IMR-90 (cell line): ENCODE data around the gene CTNND2. TPM values are rescaled to one million over a fixed set of nuclear protein-coding genes. Genes with fewer than 3 reads are reported as not detected.

Source experiments
- ATAC-seq: fragments of 200-7000 bp; cut with Tn5 transposase; 2 replicates; pipeline ENCODE4 v1.9.1; 2020; ENCODE audit warnings: low read depth, mild to moderate bottlenecking, moderate library complexity
- BruUV-seq: library from RNA; stranded (reverse); fragments of 400-500 nt; replicated peaks from 2 replicates; lab custom pipeline; 2021; lab: Mats Ljungman, UMichigan
- CTCF ChIA-PET: fragments of 300-600 bp; formaldehyde crosslinking; extraction: SDS; loops from one replicate; lab custom pipeline; 2021; ENCODE audit warnings: antibody characterized with exemption; lab: Yijun Ruan, JAX
- POLR2A ChIA-PET: fragments of 300-600 bp; sonication (Branson Sonifier 250); formaldehyde crosslinking; loops from one replicate; lab custom pipeline; 2022; ENCODE audit warnings: antibody characterized with exemption; ENCODE audit not compliant: unreplicated experiment; lab: Charles Lee
- DNase-seq: peaks from one replicate; pipeline ENCODE4 v3.0.0; 2013
- H2AFZ ChIP-seq: replicated peaks from 2 replicates; pipeline ENCODE3; 2013; ENCODE audit warnings: low read length, mild to moderate bottlenecking; ENCODE audit not compliant: poor library complexity
- H2AK5ac ChIP-seq: 2 replicates; pipeline ENCODE4 v1.6.1; 2013; ENCODE audit warnings: low read depth, low read length, inconsistent platforms
- H2AK9ac ChIP-seq: replicated peaks from 2 replicates; pipeline ENCODE3; 2013; ENCODE audit warnings: mild to moderate bottlenecking, low read depth, low read length, moderate library complexity; ENCODE audit not compliant: poor library complexity
- H2BK120ac ChIP-seq: 2 replicates; pipeline ENCODE4 v1.6.1; 2013; ENCODE audit warnings: low read depth, low read length, inconsistent platforms
- H2BK15ac ChIP-seq: 3 replicates; pipeline ENCODE4 v1.6.1; 2013; ENCODE audit warnings: low read depth, low read length, inconsistent platforms
- H2BK20ac ChIP-seq: 2 replicates; pipeline ENCODE4 v1.6.1; 2013; ENCODE audit warnings: low read depth, mild to moderate bottlenecking, inconsistent platforms, low read length, moderate library complexity
- H2BK5ac ChIP-seq: 2 replicates; pipeline ENCODE4 v1.6.1; 2013; ENCODE audit warnings: mild to moderate bottlenecking, low read depth, low read length, inconsistent platforms; ENCODE audit not compliant: poor library complexity, severe bottlenecking
- H3K14ac ChIP-seq: replicated peaks from 2 replicates; pipeline ENCODE4 v1.6.1; 2013; ENCODE audit warnings: low read depth, low read length, inconsistent platforms
- H3K18ac ChIP-seq: 2 replicates; pipeline ENCODE4 v1.6.1; 2013; ENCODE audit warnings: low read depth, low read length, control low read depth
- H3K23ac ChIP-seq: 2 replicates; pipeline ENCODE4 v1.6.1; 2013; ENCODE audit warnings: low read depth, low read length, inconsistent platforms
- H3K27ac ChIP-seq: 2 replicates; pipeline ENCODE4 v1.5.1; 2013; ENCODE audit warnings: mild to moderate bottlenecking, control low read depth, low read length; ENCODE audit not compliant: insufficient read depth
- H3K27me3 ChIP-seq: 2 replicates; pipeline ENCODE4 v1.6.1; 2013; ENCODE audit warnings: low read length; ENCODE audit not compliant: control insufficient read depth, insufficient read depth
- H3K36me3 ChIP-seq: 2 replicates; pipeline ENCODE4 v1.6.1; 2013; ENCODE audit warnings: low read length, mixed read lengths; ENCODE audit not compliant: control insufficient read depth, insufficient read depth
- H3K4ac ChIP-seq: 2 replicates; pipeline ENCODE4 v1.6.1; 2013; ENCODE audit warnings: low read depth, low read length, inconsistent platforms
- H3K4me1 ChIP-seq: 2 replicates; pipeline ENCODE4 v1.6.1; 2013; ENCODE audit warnings: low read length, mixed read lengths; ENCODE audit not compliant: control insufficient read depth, insufficient read depth
- H3K4me2 ChIP-seq: 2 replicates; pipeline ENCODE4 v1.6.1; 2013; ENCODE audit warnings: low read depth, mild to moderate bottlenecking, control low read depth, low read length, moderate library complexity
- H3K4me3 ChIP-seq: 2 replicates; pipeline ENCODE4 v1.5.1; 2013; ENCODE audit warnings: low read depth, mild to moderate bottlenecking, control low read depth, low read length, moderate library complexity; ENCODE audit not compliant: insufficient read depth
- H3K56ac ChIP-seq: 2 replicates; pipeline ENCODE4 v1.6.1; 2013; ENCODE audit warnings: low read length, inconsistent platforms; ENCODE audit not compliant: insufficient read depth; ENCODE audit errors: extremely low read depth
- H3K79me1 ChIP-seq, 2 experiments: 2 replicates each; pipeline ENCODE4 v1.6.1; 2013; ENCODE audit warnings: low read length in 2 of 2, inconsistent platforms in 1 of 2, low read depth in 1 of 2
- H3K9ac ChIP-seq: 2 replicates; pipeline ENCODE4 v1.6.1; 2013; ENCODE audit warnings: low read depth, low read length, control low read depth
- H3K9me1 ChIP-seq: 2 replicates; pipeline ENCODE4 v1.6.1; 2013; ENCODE audit warnings: low read length, inconsistent platforms; ENCODE audit not compliant: insufficient read depth
- H3K9me3 ChIP-seq: 2 replicates; pipeline ENCODE4 v1.6.1; 2013; ENCODE audit warnings: low read length; ENCODE audit not compliant: control insufficient read depth, insufficient read depth
- H4K20me1 ChIP-seq: 2 replicates; pipeline ENCODE4 v1.6.1; 2013; ENCODE audit warnings: low read length, inconsistent platforms; ENCODE audit not compliant: insufficient read depth
- H4K5ac ChIP-seq: 2 replicates; pipeline ENCODE4 v1.6.1; 2013; ENCODE audit warnings: mild to moderate bottlenecking, low read depth, low read length, control low read depth
- H4K8ac ChIP-seq, 2 experiments: 2 replicates each; pipeline ENCODE4 v1.6.1; 2013; ENCODE audit warnings: low read depth in 2 of 2, low read length in 2 of 2, control low read depth in 1 of 2, inconsistent platforms in 1 of 2
- H4K91ac ChIP-seq: 2 replicates; pipeline ENCODE4 v1.6.1; 2013; ENCODE audit warnings: low read depth, low read length, inconsistent platforms; ENCODE audit not compliant: insufficient read depth
- BHLHE40 ChIP-seq: fragments of 150-350 bp; IDR thresholded peaks from 2 replicates; pipeline ENCODE4 v1.6.1; 2016; ENCODE audit warnings: mild to moderate bottlenecking, low read depth, low read length
- CEBPB ChIP-seq: IDR thresholded peaks from 2 replicates; pipeline ENCODE4 v1.6.1; 2012; ENCODE audit warnings: low read depth, low read length, improper control_type of control experiment
- CHD1 ChIP-seq: IDR thresholded peaks from 2 replicates; pipeline ENCODE4 v1.6.1; 2012; ENCODE audit warnings: low read depth, low read length, improper control_type of control experiment
- FOS ChIP-seq: fragments of 150-350 bp; IDR thresholded peaks from 2 replicates; pipeline ENCODE4 v1.6.1; 2016; ENCODE audit warnings: low read depth, low read length
- MAFK ChIP-seq: IDR thresholded peaks from 2 replicates; pipeline ENCODE4 v1.6.1; 2012; ENCODE audit warnings: low read depth, low read length, improper control_type of control experiment
- MAZ ChIP-seq: IDR thresholded peaks from 2 replicates; pipeline ENCODE4 v1.6.1; 2012; ENCODE audit warnings: low read depth, mild to moderate bottlenecking, low read length, improper control_type of control experiment, moderate library complexity, borderline replicate concordance
- NFE2L2 ChIP-seq: fragments of 150-350 bp; IDR thresholded peaks from 2 replicates; pipeline ENCODE4 v1.6.1; 2016; ENCODE audit warnings: low read depth, mild to moderate bottlenecking, low read length
- POLR2A ChIP-seq: IDR thresholded peaks from 2 replicates; pipeline ENCODE4 v1.6.1; 2012; ENCODE audit warnings: mild to moderate bottlenecking, low read depth, low read length
- RAD21 ChIP-seq: IDR thresholded peaks from 2 replicates; pipeline ENCODE4 v1.6.1; 2012; ENCODE audit warnings: low read length, improper control_type of control experiment
- RCOR1 ChIP-seq: IDR thresholded peaks from 2 replicates; pipeline ENCODE4 v1.6.1; 2012; ENCODE audit warnings: mild to moderate bottlenecking, low read length, improper control_type of control experiment; ENCODE audit not compliant: insufficient replicate concordance
- RFX5 ChIP-seq: IDR thresholded peaks from 2 replicates; pipeline ENCODE4 v1.8.0; 2012; ENCODE audit warnings: low read depth, mild to moderate bottlenecking, low read length, moderate library complexity
- WGBS, 2 experiments: methylation state at CpG; one replicate each; pipeline versions ENCODE4 v1.1.5 to v1.1.7; 2013; ENCODE audit warnings: missing lambda C conversion rate in 2 of 2; ENCODE audit not compliant: insufficient read length in 1 of 2; ENCODE audit errors: extremely low coverage in 2 of 2; 5-methylcytosine and 5-hydroxymethylcytosine counted together
- dilution Hi-C: fragments of 300-500 bp; cut with HindIII; formaldehyde crosslinking; loops from one replicate; pipeline ENCODE4 v1.14.3; 2018; ENCODE audit warnings: low sequenced_read_pairs; ENCODE audit not compliant: unreplicated experiment
- in situ Hi-C: fragments of 300-500 bp; cut with MboI; formaldehyde crosslinking; loops from 3 replicates; pipeline ENCODE4 v1.14.3; 2019; ENCODE audit warnings: low sequenced_read_pairs, inconsistent platforms, mixed read lengths
- intact Hi-C: fragments of 100-400 bp; cut with micrococcal nuclease; formaldehyde crosslinking; loops from 2 replicates; pipeline ENCODE4 v1.10.0; 2022
- polyA plus RNA-seq, 3 experiments: library from polyadenylated mRNA; depleted of rRNA; stranded (reverse); fragments of >200 nt; gene quantifications; 2 replicates each; pipeline ENCODE4 v1.2.3, GENCODE V29; 2012; ENCODE audit warnings: low replicate concordance in 1 of 3
- total RNA-seq: library from RNA; depleted of rRNA; stranded (reverse); fragments of >200 nt; gene quantifications from 2 replicates; pipeline ENCODE4 v1.2.3, GENCODE V29; 2012
- TF ChIP-seq, protein P1 (sequence below): fragments of 150-350 bp; IDR thresholded peaks from 2 replicates; pipeline ENCODE4 v1.6.1; 2016; ENCODE audit warnings: low read depth, mild to moderate bottlenecking, low read length, moderate library complexity, borderline replicate concordance
- TF ChIP-seq, protein P2 (sequence below): conservative IDR thresholded peaks from 2 replicates; pipeline ENCODE4 v1.5.1; 2012; ENCODE audit warnings: mild to moderate bottlenecking, low read depth, low read length, improper control_type of control experiment

CTNND2 gene
- total and polyA plus RNA-seq, 2 of the 4 experiments (the other 2 are of a cell fraction): not detected

DNA sequence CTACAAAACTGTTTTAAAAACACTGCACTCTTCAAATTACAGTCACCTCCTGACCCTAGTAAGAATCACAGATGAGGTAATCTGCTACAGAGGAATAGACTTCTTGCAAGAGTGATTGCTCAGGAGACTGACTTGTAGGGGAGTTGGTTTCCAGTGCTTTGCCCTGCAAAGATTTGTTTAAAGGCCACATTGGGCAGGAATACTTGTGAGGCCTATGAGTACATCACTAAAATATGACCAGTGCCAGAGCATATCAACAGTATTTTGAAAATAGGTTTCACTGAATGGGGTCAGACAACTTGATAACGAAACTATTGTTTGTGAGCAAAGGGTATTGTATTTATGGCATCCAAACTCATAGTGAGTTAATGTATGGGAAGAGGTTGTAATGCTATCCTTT, 21.5 kb upstream of the CTNND2 start:
- H4K8ac ChIP-seq: no peak overlapping the region

More for the DNA sequence above, 21.5 kb upstream of the CTNND2 start:
- Histone ChIP-seq H4K91ac (no peak overlapping the region), H3K56ac (no peak overlapping the region), H2AK5ac (no peak overlapping the region), H3K9ac (no peak overlapping the region), H3K23ac (no peak overlapping the region), H2BK120ac (no peak overlapping the region), H3K36me3 (no peaks in the 10 kb centered on the region), H2AK9ac (no peak overlapping the region), H3K9me1 (no peaks in the 10 kb centered on the region), H4K20me1 (no peaks in the 10 kb centered on the region), H4K5ac (no peak overlapping the region), H2BK20ac (no peak overlapping the region), H3K4me1 (no peaks in the 10 kb centered on the region), H3K4me2 (no peak overlapping the region), H3K27ac (no peak overlapping the region), H3K4me3 (no peak overlapping the region), H3K18ac (no peak overlapping the region), H3K9me3 (peaks cover 9% of the 10 kb centered on the region), H3K79me1 (no peaks in the 10 kb centered on the region), H2BK5ac (no peak overlapping the region), H3K14ac (no peak overlapping the region), H3K27me3 (no peaks in the 10 kb centered on the region), H3K4ac (no peak overlapping the region), H2AFZ (no peak overlapping the region), H2BK15ac (no peak overlapping the region)
- no peak for DNase-seq
- ChIA-PET POLR2A (no interaction called here), CTCF (no interaction called here)
- BruUV-seq: no TSS peak
- intact Hi-C loops (no loop called here), dilution Hi-C loops (no loop called here), in situ Hi-C loops (no loop called here)
- ATAC-seq: no peak
- no CpG with 5 or more reads among the region's 1 CpG for WGBS, 2 experiments
- TF ChIP-seq MAFK: no peak
- no peak for TF ChIP-seq BHLHE40
- TF ChIP-seq MAZ: no peak
- no peak for TF ChIP-seq RFX5
- TF ChIP-seq CEBPB: no peak
- no peak for TF ChIP-seq FOS
- TF ChIP-seq NFE2L2: no peak
- TF ChIP-seq, protein P1, sequence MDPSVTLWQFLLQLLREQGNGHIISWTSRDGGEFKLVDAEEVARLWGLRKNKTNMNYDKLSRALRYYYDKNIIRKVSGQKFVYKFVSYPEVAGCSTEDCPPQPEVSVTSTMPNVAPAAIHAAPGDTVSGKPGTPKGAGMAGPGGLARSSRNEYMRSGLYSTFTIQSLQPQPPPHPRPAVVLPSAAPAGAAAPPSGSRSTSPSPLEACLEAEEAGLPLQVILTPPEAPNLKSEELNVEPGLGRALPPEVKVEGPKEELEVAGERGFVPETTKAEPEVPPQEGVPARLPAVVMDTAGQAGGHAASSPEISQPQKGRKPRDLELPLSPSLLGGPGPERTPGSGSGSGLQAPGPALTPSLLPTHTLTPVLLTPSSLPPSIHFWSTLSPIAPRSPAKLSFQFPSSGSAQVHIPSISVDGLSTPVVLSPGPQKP: no peak
- TF ChIP-seq POLR2A: no peak
- no peak for TF ChIP-seq RAD21
- no peak for TF ChIP-seq RCOR1
- no peak for TF ChIP-seq CHD1
- TF ChIP-seq, protein P2, sequence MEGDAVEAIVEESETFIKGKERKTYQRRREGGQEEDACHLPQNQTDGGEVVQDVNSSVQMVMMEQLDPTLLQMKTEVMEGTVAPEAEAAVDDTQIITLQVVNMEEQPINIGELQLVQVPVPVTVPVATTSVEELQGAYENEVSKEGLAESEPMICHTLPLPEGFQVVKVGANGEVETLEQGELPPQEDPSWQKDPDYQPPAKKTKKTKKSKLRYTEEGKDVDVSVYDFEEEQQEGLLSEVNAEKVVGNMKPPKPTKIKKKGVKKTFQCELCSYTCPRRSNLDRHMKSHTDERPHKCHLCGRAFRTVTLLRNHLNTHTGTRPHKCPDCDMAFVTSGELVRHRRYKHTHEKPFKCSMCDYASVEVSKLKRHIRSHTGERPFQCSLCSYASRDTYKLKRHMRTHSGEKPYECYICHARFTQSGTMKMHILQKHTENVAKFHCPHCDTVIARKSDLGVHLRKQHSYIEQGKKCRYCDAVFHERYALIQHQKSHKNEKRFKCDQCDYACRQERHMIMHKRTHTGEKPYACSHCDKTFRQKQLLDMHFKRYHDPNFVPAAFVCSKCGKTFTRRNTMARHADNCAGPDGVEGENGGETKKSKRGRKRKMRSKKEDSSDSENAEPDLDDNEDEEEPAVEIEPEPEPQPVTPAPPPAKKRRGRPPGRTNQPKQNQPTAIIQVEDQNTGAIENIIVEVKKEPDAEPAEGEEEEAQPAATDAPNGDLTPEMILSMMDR: no peak
